ENCODE data around the gene ALB.

ALB gene

GRCh38 chr4:73458184-73459047, 54.3 kb downstream of the ALB start:
- TF ChIP-seq CTCF (IDR thresholded peaks at IDR 0.05; ENCODE audit: control extremely low read depth, extremely low read depth, low read depth, missing control alignments) = no peak
- DNase-seq (ENCODE audit: extremely low spot score) = no peak
- ChIA-PET CTCF (interaction anchor here (0.9 to 3.9 kb wide), 4 partner anchors 8 to 20 kb away, joined by 3 to 23 read pairs (median 4); no protein-coding TSS in a partner anchor), POLR2A (interaction anchor here (0.6 kb wide), 1 partner anchor 986 kb away, joined by 3 read pairs; no protein-coding TSS in a partner anchor)

- ChIA-PET CTCF (interaction anchor here (0.9 to 3.9 kb wide), 5 partner anchors 9 to 19 kb away, joined by 3 to 23 read pairs (median 3); no protein-coding TSS in a partner anchor), POLR2A (interaction anchor here (0.6 kb wide), 1 partner anchor 986 kb away, joined by 3 read pairs; no protein-coding TSS in a partner anchor)
- DNase-seq (ENCODE audit: extremely low spot score) = no peak
- no peak for TF ChIP-seq CTCF (IDR thresholded peaks at IDR 0.05; ENCODE audit: control extremely low read depth, extremely low read depth, low read depth, missing control alignments)
Observed at GRCh38 chr4:73459048-73459421, 54.9 kb downstream of the ALB start.

- POLR2A ChIA-PET = no interaction called here
- DNase-seq (ENCODE audit: extremely low spot score) = no peak
- no peak for TF ChIP-seq CTCF (IDR thresholded peaks at IDR 0.05; ENCODE audit: control extremely low read depth, extremely low read depth, low read depth, missing control alignments)
- CTCF ChIA-PET = interaction anchor here (2.6 kb wide), 1 partner anchor 15 kb away, joined by 8 read pairs; no protein-coding TSS in a partner anchor
Observed at GRCh38 chr4:73460913-73461522, 56.9 kb downstream of the ALB start.

- ChIA-PET CTCF (interaction anchor here (0.6 to 1.9 kb wide), 3 partner anchors 9 to 39 kb away, joined by 3 to 5 read pairs (median 3); no protein-coding TSS in a partner anchor), POLR2A (no interaction called here)
- TF ChIP-seq CTCF (IDR thresholded peaks at IDR 0.05; ENCODE audit: control extremely low read depth, extremely low read depth, low read depth, missing control alignments) = no peak
- DNase-seq (ENCODE audit: extremely low spot score) = no peak
Observed at GRCh38 chr4:73468170-73468569, 64.1 kb downstream of the ALB start.

- ChIA-PET CTCF (interaction anchor here (1.1 to 1.8 kb wide), 3 partner anchors 13 to 27 kb away, joined by 3 to 6 read pairs (median 3); no protein-coding TSS in a partner anchor), POLR2A (no interaction called here)
- TF ChIP-seq CTCF (IDR thresholded peaks at IDR 0.05; ENCODE audit: control extremely low read depth, extremely low read depth, low read depth, missing control alignments) = no peak
- no peak for DNase-seq (ENCODE audit: extremely low spot score)
Observed at GRCh38 chr4:73470728-73471127, 66.6 kb downstream of the ALB start.

All from GM10248 (cell line).